Neural cell (in vitro differentiated cells): ENCODE results near the gene MAP2K7.

Experiments used
- CTCF ChIP-seq: fragments of 450-650 bp; IDR thresholded peaks from 2 replicates; pipeline ENCODE4 v1.5.1; 2014; ENCODE audit warnings: antibody characterized with exemption, mild to moderate bottlenecking, moderate library complexity; ENCODE audit not compliant: poor library complexity, severe bottlenecking
- REST ChIP-seq: IDR thresholded peaks from 2 replicates; pipeline ENCODE4 v1.6.1; 2012; ENCODE audit warnings: borderline replicate concordance
- SMC3 ChIP-seq: fragments of 450-650 bp; conservative IDR thresholded peaks from 2 replicates; pipeline ENCODE4 v1.6.1; 2014; ENCODE audit warnings: antibody characterized with exemption, mild to moderate bottlenecking, moderate library complexity; ENCODE audit not compliant: poor library complexity

- TF ChIP-seq CTCF (no peak), REST (no peak), SMC3 (no peak)
Observed at GRCh38 chr19:7932276-7932929, 28.7 kb downstream of the MAP2K7 start.
